NCI-H1694 (cell line): Measurements from ENCODE around the gene LCE1E.

ENCODE experiments used
- DNase-seq: peaks from one replicate; lab custom pipeline; 2025; lab: John Stamatoyannopoulos, UW

LCE1E gene

GRCh38 chr1:152786077-152786476, at the start of gene LCE1E:
LCE1E (plus strand) TSS chr1:152786257; CDS start chr1:152787300, 1,043 bp downstream.
- DNase-seq: no peak

GRCh38 chr1:152737997-152738396, 48.1 kb upstream of the LCE1E start:
- DNase-seq: no peak

- DNase-seq: no peak
Observed at GRCh38 chr1:152739841-152740240, 46.2 kb upstream of the LCE1E start.

- DNase-seq: no peak
Observed at GRCh38 chr1:152741656-152742055, 44.4 kb upstream of the LCE1E start.

- DNase-seq: no peak
Observed at GRCh38 chr1:152743371-152744145, 42.5 kb upstream of the LCE1E start.

GRCh38 chr1:152745289-152745704, 40.8 kb upstream of the LCE1E start:
- no peak for DNase-seq

- no peak for DNase-seq
Observed at GRCh38 chr1:152745765-152746444, 40.2 kb upstream of the LCE1E start.

GRCh38 chr1:152747831-152748230, 38.2 kb upstream of the LCE1E start:
- no peak for DNase-seq

GRCh38 chr1:152752225-152752624, 33.8 kb upstream of the LCE1E start:
- no peak for DNase-seq

GRCh38 chr1:152753586-152753985, 32.5 kb upstream of the LCE1E start:
- no peak for DNase-seq

GRCh38 chr1:152756872-152757271, 29.2 kb upstream of the LCE1E start:
- DNase-seq: no peak

- no peak for DNase-seq
Observed at GRCh38 chr1:152757747-152758146, 28.3 kb upstream of the LCE1E start, which contains the start of gene KPRP. KPRP (plus strand) TSS chr1:152758025; CDS start chr1:152759589, 1,564 bp downstream.

GRCh38 chr1:152758636-152759035, 27.4 kb upstream of the LCE1E start:
- no peak for DNase-seq

GRCh38 chr1:152759453-152760173, 26.4 kb upstream of the LCE1E start:
- DNase-seq: no peak

- DNase-seq: no peak
Observed at GRCh38 chr1:152760551-152761190, 25.4 kb upstream of the LCE1E start.

GRCh38 chr1:152761609-152762213, 24.3 kb upstream of the LCE1E start:
- no peak for DNase-seq

- DNase-seq: no peak
Observed at GRCh38 chr1:152768847-152769533, 17.1 kb upstream of the LCE1E start.

- DNase-seq: no peak
Observed at GRCh38 chr1:152770411-152770810, 15.6 kb upstream of the LCE1E start.

GRCh38 chr1:152774875-152775274, 11.2 kb upstream of the LCE1E start, which contains the start of gene LCE1F:
LCE1F (plus strand) TSS chr1:152775140; CDS start chr1:152776372, 1,232 bp downstream.
- no peak for DNase-seq

- no peak for DNase-seq
Observed at GRCh38 chr1:152776361-152776760, 9.7 kb upstream of the LCE1E start.

GRCh38 chr1:152777510-152778137, 8.4 kb upstream of the LCE1E start:
- DNase-seq: no peak
